Measurements from ENCODE around the gene OTOS. TPM values are rescaled to one million over a fixed set of nuclear protein-coding genes. Genes with fewer than 3 reads are reported as not detected.

Gene OTOS
- total RNA-seq, 4 donors from 2014 or later = not detected

DNA sequence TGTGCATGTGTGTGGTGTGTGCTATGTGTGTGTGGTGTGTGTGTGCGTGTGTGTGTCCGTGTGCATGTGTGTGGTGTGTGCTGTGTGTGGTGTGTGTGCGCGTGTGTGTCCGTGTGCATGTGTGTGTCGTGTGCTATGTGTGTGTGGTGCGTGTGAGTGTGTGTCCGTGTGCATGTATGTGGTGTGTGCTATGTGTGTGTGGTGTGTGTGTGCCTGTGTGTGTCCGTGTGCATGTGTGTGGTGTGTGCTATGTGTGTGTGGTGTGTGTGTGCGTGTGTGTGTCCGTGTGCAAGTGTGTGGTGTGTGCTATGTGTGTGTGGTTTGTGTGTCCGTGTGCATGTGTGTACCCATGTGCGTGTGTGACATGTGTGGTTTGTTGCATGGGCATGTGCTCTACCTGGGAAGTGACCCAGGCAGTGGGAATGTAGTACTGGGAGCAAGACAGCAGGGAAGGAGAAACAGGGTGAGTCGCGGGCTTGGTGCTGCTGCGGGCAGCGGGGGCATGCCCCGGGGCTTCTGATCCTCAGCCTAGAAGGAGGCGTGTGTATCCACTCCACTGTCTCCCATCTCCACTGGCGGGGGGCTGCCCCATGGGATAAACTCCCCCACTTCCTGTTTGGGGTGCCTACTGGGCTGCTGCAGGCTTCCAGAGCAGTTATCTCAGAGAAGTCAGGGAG, 7.6 kb upstream of the OTOS start:
- no peak for TF ChIP-seq CTCF (IDR thresholded peaks at IDR 0.05; ENCODE audit: low read depth)

DNA sequence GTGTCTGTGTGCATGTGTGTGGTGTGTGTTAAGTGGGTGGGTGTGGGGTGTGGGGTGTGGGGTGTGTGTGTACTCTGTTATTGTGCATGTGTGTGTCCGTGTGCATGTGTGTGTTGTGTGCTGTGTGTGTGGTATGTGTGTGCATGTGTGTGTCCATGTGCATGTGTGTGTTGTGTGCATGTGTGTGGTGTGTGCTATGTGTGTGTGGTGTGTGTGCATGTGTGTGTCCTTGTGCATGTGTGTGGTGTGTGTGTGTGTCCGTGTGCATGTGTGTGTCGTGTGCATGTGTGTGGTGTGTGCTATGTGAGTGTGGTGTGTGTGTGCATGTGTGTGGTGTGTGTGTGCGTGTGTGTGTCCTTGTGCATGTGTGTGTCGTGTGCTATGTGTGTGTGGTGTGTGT, 6.9 kb upstream of the OTOS start:
- no peak for TF ChIP-seq CTCF (IDR thresholded peaks at IDR 0.05; ENCODE audit: low read depth)

- no peak for TF ChIP-seq CTCF (IDR thresholded peaks at IDR 0.05; ENCODE audit: low read depth)
These were observed 6.3 kb upstream of the OTOS start for GRCh38 chr2:240146627-240147278.

DNA sequence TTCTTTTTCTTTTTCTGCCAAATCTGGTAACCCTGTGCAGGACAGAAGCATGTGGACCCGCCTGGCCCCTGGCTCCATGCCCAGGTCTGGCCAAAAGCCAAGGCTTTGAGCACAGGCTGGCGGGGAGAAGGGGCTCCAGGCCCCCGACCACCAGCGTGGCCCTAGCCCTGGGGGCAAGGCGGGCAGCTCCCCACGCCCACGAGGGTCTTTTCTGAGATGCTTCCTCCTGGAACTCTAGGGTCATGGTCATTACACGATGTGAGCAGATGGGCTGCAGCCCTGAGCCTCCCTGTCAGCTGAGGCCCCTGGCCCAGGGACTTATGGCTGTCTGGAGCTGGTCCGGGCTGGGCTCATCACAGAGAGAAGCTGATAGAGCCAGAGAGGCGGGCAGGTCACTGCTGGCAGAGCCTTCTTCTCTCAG, 5.7 kb upstream of the OTOS start:
- no peak for TF ChIP-seq CTCF (IDR thresholded peaks at IDR 0.05; ENCODE audit: low read depth)

- TF ChIP-seq CTCF (IDR thresholded peaks at IDR 0.05; ENCODE audit: low read depth) = no peak
These were observed 5.0 kb upstream of the OTOS start for GRCh38 chr2:240145461-240145860.

DNA sequence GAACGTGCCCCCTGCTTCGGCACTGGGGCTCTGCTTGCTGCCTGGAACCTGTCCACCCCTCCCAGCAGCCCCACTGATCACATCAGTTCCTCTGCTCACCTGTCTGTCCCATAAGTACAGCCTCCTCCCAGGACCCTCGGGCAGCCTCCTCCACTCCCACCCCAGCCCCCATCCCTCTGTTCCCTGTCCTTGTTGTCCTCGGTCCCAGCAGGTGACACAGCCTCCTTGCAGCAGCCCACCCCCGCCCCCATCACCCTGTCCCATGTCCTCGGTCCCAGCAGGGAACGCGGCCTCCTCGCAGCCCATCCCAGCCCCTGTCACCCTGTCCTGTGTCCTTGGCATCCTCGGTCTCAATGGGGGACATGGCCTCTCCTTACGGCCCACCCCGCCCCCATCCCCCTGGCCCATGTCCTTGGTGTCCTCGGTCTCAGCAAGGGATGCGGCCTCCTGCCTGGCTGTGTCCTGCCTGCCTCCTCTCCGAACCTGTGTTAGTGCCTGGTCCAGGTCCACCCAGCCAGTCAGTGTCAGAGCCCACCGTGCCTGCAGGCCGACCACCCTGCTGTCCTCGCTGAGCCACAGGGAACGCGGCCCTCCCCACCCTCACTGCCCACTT, 4.3 kb upstream of the OTOS start:
- no peak for TF ChIP-seq CTCF (IDR thresholded peaks at IDR 0.05; ENCODE audit: low read depth)

Measured in subcutaneous adipose tissue (tissue), 4 donors.